CD14-positive monocyte (primary cell): ENCODE results near the gene HS6ST1. TPM values are rescaled to one million over a fixed set of nuclear protein-coding genes. Genes with fewer than 3 reads are reported as not detected.

ENCODE experiments used
- DNase-seq, 3 donors: peaks; one replicate each; pipeline ENCODE4 v3.0.0-alpha.2; 2011 to 2022
- H2AFZ ChIP-seq: 2 replicates; pipeline ENCODE4 v1.6.0; 2012; ENCODE audit warnings: mild to moderate bottlenecking, low read depth, low read length, inconsistent platforms; ENCODE audit not compliant: insufficient read depth, poor library complexity, severe bottlenecking
- H3K27ac ChIP-seq, 2 donors: 1 replicate in 1 of 2; 2 replicates in 1 of 2; pipeline ENCODE4 v1.5.1; 2012 to 2013; ENCODE audit warnings: low read length in 2 of 2, control low read depth in 1 of 2, inconsistent platforms in 1 of 2, low read depth in 1 of 2, mild to moderate bottlenecking in 1 of 2
- H3K27me3 ChIP-seq, 2 donors: one replicate each; pipeline versions ENCODE4 v1.6.0 to v1.6.1; 2011 to 2013; ENCODE audit warnings: low read length in 2 of 2; ENCODE audit not compliant: control insufficient read depth in 2 of 2, insufficient read depth in 2 of 2
- H3K36me3 ChIP-seq, 2 donors: replicated peaks in 1 of 2; 1 replicate in 1 of 2; 2 replicates in 1 of 2; pipeline versions ENCODE4 v1.5.1 to v1.6.1; 2012 to 2013; ENCODE audit warnings: low read length in 2 of 2, control low read depth in 1 of 2, inconsistent platforms in 1 of 2, mild to moderate bottlenecking in 1 of 2; ENCODE audit not compliant: insufficient read depth in 2 of 2, control insufficient read depth in 1 of 2
- H3K4me1 ChIP-seq, 2 donors: 1 replicate in 1 of 2; 2 replicates in 1 of 2; pipeline versions ENCODE4 v1.5.1 to v1.6.1; 2012 to 2013; ENCODE audit warnings: low read length in 2 of 2, control low read depth in 1 of 2, inconsistent platforms in 1 of 2, mild to moderate bottlenecking in 1 of 2, moderate library complexity in 1 of 2; ENCODE audit not compliant: insufficient read depth in 2 of 2, control insufficient read depth in 1 of 2
- H3K4me2 ChIP-seq: replicated peaks from 2 replicates; pipeline ENCODE3; 2012; ENCODE audit warnings: low read length, moderate library complexity, mild to moderate bottlenecking; ENCODE audit not compliant: poor library complexity, severe bottlenecking; ENCODE audit errors: extremely low read depth
- H3K4me3 ChIP-seq, 3 experiments: fragments of 200-600 bp in 1 of 3; sonication (generic) in 1 of 3; replicated peaks in 1 of 3; 1 replicate in 2 of 3; 2 replicates in 1 of 3; pipeline ENCODE4 v1.5.1; 2011 to 2013; ENCODE audit warnings: low read length in 3 of 3, mild to moderate bottlenecking in 3 of 3, control low read depth in 2 of 3, low read depth in 2 of 3, inconsistent platforms in 1 of 3, moderate library complexity in 1 of 3
- H3K79me2 ChIP-seq: 2 replicates; pipeline ENCODE4 v1.6.0; 2012; ENCODE audit warnings: mild to moderate bottlenecking, control low read depth, inconsistent platforms, low read length, moderate library complexity; ENCODE audit not compliant: insufficient read depth
- H3K9ac ChIP-seq: 2 replicates; pipeline ENCODE4 v1.6.0; 2017; ENCODE audit warnings: low read length, mild to moderate bottlenecking; ENCODE audit not compliant: insufficient read depth, poor library complexity, severe bottlenecking
- H3K9me3 ChIP-seq, 2 donors: replicated peaks in 1 of 2; 1 replicate in 1 of 2; 2 replicates in 1 of 2; pipeline versions ENCODE4 v1.5.1 to v1.6.1; 2012 to 2013; ENCODE audit warnings: low read length in 2 of 2, control low read depth in 1 of 2; ENCODE audit not compliant: control insufficient read depth in 1 of 2, insufficient read depth in 1 of 2
- H4K20me1 ChIP-seq: 2 replicates; pipeline ENCODE4 v1.6.0; 2012; ENCODE audit warnings: mild to moderate bottlenecking, low read length, control low read depth, moderate library complexity; ENCODE audit not compliant: insufficient read depth
- H3K27ac Mint-ChIP-seq, 7 donors: one replicate each; pipeline ENCODE4 v1.8.0; 2020; ENCODE audit warnings: mild to moderate bottlenecking in 7 of 7, mixed read lengths in 7 of 7, moderate library complexity in 6 of 7, inconsistent platforms in 2 of 7
- H3K27me3 Mint-ChIP-seq, 3 donors: one replicate each; pipeline ENCODE4 v1.8.0; 2021 to 2022; ENCODE audit warnings: low read depth in 3 of 3, mild to moderate bottlenecking in 3 of 3, mixed read lengths in 3 of 3, moderate library complexity in 3 of 3, inconsistent platforms in 1 of 3
- H3K36me3 Mint-ChIP-seq, 2 donors: one replicate each; pipeline ENCODE4 v1.8.0; 2020; ENCODE audit warnings: mixed read lengths in 2 of 2, inconsistent platforms in 1 of 2, mild to moderate bottlenecking in 1 of 2
- H3K4me1 Mint-ChIP-seq: one replicate; pipeline ENCODE4 v1.8.0; 2020; ENCODE audit warnings: mild to moderate bottlenecking, mixed read lengths
- H3K4me3 Mint-ChIP-seq, 2 donors: one replicate each; pipeline ENCODE4 v1.8.0; 2020; ENCODE audit warnings: mild to moderate bottlenecking in 2 of 2, mixed read lengths in 2 of 2, moderate library complexity in 1 of 2
- H3K9me3 Mint-ChIP-seq, 7 donors: one replicate each; pipeline ENCODE4 v1.8.0; 2020 to 2022; ENCODE audit warnings: mixed read lengths in 7 of 7, mild to moderate bottlenecking in 6 of 7, moderate library complexity in 6 of 7, inconsistent platforms in 2 of 7
- WGBS: methylation state at CpG from one replicate; pipeline ENCODE4 v1.1.5; 2013; ENCODE audit warnings: missing lambda C conversion rate; ENCODE audit not compliant: insufficient coverage; 5-methylcytosine and 5-hydroxymethylcytosine counted together
- intact Hi-C, 2 donors: fragments of 100-400 bp; cut with micrococcal nuclease; formaldehyde crosslinking; loops; one replicate each; pipeline versions ENCODE4 v1.15.0 to v1.15.1; 2023
- polyA plus RNA-seq, 3 donors: library from polyadenylated mRNA; depleted of rRNA in 1 of 3; unstranded in 2 of 3; stranded (reverse) in 1 of 3; fragments of 300-500 nt in 2 of 3; fragments of >200 nt in 1 of 3; fragmentation: Illumina TruSeq in 2 of 3; gene quantifications; 1 replicate in 2 of 3; 2 replicates in 1 of 3; pipeline ENCODE4 v1.2.3, GENCODE V29; 2012 to 2021
- TF ChIP-seq, protein P1 (sequence below): fragments of 200-600 bp; IDR thresholded peaks from one replicate; pipeline ENCODE4 v1.8.0; 2022; ENCODE audit warnings: antibody characterized with exemption, mild to moderate bottlenecking

HS6ST1 gene
- polyA plus RNA-seq, 3 donors = 2.9 to 5.4 (median 4.0) TPM

DNA sequence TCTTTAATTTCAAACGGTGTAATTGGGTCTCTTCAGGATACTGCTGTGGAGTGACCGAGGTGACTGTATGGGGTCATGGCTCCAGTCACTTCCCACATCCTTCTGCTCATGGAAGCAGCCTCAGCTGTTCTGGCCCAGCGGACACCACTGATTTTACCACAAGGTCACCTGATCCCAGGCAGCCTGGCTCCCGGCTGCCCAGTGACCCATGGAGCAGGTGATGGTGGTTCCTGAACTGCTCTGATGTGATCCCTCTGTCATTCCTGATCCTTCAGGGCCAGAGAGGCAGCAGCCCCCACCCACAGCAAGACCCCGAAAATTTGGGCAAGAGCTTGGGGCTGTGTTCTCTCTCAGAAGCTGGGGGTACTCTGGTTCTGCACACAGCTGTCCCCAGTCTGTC is 35.5 kb upstream of the HS6ST1 start:
- Histone ChIP-seq H3K36me3 (no peaks in the 10 kb centered on the region), H3K27ac (no peak overlapping the region), H3K27me3 (no peaks in the 10 kb centered on the region), H3K4me1 (no peaks in the 10 kb centered on the region), H3K79me2 (no peaks in the 10 kb centered on the region), H4K20me1 (no peaks in the 10 kb centered on the region), H3K9me3 (peaks cover 4 to 5% of the 10 kb centered on the region in 2 donors), H3K9ac (no peak overlapping the region), H2AFZ (no peak overlapping the region), H3K4me3 (no peak overlapping the region), H3K4me2 (no peak overlapping the region)
- 100% methylated on average over 2 of the region's 5 CpGs for WGBS
- no peak for DNase-seq
- no peak overlapping the region for H3K4me3 Mint-ChIP-seq
- H3K9me3 Mint-ChIP-seq = peaks cover 9 to 28% (median 14%) of the 10 kb centered on the region in 7 donors
- TF ChIP-seq, protein P1, sequence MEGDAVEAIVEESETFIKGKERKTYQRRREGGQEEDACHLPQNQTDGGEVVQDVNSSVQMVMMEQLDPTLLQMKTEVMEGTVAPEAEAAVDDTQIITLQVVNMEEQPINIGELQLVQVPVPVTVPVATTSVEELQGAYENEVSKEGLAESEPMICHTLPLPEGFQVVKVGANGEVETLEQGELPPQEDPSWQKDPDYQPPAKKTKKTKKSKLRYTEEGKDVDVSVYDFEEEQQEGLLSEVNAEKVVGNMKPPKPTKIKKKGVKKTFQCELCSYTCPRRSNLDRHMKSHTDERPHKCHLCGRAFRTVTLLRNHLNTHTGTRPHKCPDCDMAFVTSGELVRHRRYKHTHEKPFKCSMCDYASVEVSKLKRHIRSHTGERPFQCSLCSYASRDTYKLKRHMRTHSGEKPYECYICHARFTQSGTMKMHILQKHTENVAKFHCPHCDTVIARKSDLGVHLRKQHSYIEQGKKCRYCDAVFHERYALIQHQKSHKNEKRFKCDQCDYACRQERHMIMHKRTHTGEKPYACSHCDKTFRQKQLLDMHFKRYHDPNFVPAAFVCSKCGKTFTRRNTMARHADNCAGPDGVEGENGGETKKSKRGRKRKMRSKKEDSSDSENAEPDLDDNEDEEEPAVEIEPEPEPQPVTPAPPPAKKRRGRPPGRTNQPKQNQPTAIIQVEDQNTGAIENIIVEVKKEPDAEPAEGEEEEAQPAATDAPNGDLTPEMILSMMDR = no peak
- H3K4me1 Mint-ChIP-seq = no peaks in the 10 kb centered on the region
- H3K27me3 Mint-ChIP-seq = peaks cover 0 to under 1% (median 0%) of the 10 kb centered on the region in 3 donors
- H3K36me3 Mint-ChIP-seq = no peaks in the 10 kb centered on the region
- no peak overlapping the region for H3K27ac Mint-ChIP-seq
- intact Hi-C loops = no loop called here

DNA sequence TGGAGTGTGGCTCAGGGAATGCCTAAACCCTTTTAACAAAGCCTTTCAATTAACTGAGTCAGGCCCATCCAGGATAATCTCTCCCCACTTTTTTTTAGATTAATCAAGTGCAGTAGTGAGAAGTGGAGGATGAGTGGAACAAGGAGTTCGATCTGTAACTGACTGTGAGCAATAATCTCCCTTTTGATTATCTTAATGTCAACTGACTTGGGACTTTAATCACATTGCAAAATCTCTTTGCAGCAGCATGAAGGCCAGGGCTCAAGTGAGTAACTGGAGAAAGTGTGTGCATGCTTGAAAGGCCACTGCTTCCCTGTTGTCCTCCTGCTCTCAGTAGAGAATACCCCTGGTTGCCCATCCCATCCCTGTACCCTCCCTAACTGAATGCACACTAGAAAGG is 32.1 kb upstream of the HS6ST1 start:
- H3K4me1 ChIP-seq = no peaks in the 10 kb centered on the region
- no peak overlapping the region for H3K4me3 ChIP-seq
- Mint-ChIP-seq H3K27me3 (peaks cover 0 to 2% (median 2%) of the 10 kb centered on the region in 3 donors), H3K9me3 (peaks cover 9 to 30% (median 14%) of the 10 kb centered on the region in 7 donors), H3K27ac (no peak overlapping the region), H3K4me1 (no peaks in the 10 kb centered on the region), H3K36me3 (no peaks in the 10 kb centered on the region), H3K4me3 (no peak overlapping the region)
- no peak for DNase-seq
- TF ChIP-seq, protein P1 = no peak
- no peak overlapping the region for H3K27ac ChIP-seq
- H3K4me2 ChIP-seq = no peak overlapping the region
- no CpG with 5 or more reads among the region's 1 CpG for WGBS
- peaks cover 5 to 10% of the 10 kb centered on the region in 2 donors for H3K9me3 ChIP-seq
- no peak overlapping the region for H2AFZ ChIP-seq
- H4K20me1 ChIP-seq = no peaks in the 10 kb centered on the region
- intact Hi-C loops = no loop called here
- H3K9ac ChIP-seq = no peak overlapping the region
- no peaks in the 10 kb centered on the region for H3K79me2 ChIP-seq
- H3K27me3 ChIP-seq = no peaks in the 10 kb centered on the region
- no peaks in the 10 kb centered on the region for H3K36me3 ChIP-seq
